GM19099 (cell line): ENCODE measurements around the gene ABCF1.

ENCODE experiments used
- POLR2A ChIP-seq: IDR thresholded peaks from 3 replicates; pipeline ENCODE4 v1.6.1; 2011; ENCODE audit warnings: low read depth; ENCODE audit not compliant: insufficient read length; ENCODE audit errors: extremely low read depth

ABCF1 gene

DNA sequence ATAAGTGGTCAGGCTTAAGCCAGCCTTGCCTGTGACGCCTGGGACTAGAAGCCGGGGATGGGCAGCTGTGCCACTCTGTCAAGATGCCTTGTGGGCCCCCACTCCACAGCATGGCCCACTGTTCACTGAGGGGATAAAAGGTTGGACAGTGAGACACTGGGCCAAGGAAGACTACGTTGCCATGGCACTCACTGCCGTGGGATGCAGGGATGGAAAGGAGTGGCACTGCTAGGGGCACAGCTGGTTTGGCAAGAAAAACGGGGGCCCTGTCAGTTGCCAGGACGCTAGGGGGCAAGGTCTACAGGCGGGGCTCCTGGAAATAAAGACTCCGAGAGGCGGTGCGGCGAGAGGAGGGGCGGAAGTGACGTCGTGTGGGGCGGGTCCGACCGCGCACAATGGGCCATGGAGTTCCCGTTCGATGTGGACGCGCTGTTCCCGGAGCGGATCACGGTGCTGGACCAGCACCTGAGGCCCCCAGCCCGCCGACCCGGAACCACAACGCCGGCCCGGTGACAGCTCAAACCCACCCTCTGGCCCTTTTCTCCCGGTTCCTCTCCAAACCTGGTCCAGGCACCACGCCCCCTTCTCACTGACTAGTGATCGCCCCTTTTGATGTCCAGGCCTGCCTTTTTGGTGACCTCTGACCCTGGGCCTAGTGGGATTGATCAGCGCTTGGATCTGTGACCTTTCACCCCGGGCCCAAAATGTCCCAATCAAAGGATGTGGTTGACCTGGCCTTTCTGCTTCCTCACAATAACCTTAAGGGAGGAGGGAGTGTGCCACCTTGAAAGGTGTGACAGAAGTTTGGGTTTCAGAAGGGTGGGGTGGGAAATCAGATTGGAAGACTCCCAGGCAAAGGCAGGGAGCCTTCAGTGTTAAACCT lies 55.5 kb downstream of the ABCF1 start, which contains the start of gene ATAT1:
Gene ATAT1, plus strand, starts transcription at position 391 of the 883 bp plus-strand sequence.
- TF ChIP-seq POLR2A, result peak; percentile 72

DNA sequence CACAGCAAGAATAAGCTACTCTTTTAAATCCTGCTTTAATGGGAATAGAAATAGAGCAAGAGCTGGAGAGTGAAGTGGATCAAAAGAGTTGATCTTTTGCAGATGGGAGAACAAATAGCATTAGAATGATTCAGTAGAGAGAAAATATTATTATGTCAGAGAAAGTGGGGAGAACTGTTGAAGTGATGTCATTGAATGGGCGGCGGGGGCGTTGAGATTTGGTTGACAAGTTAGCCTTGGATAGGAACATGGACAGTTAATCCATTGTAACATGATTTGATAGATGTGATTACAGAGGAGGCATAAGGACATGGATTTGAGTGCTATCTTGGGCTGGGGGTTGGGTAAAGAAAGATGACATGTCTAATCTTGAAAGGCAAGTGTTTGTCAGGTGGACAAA lies 64.6 kb downstream of the ABCF1 start:
- TF ChIP-seq POLR2A, result no peak

DNA sequence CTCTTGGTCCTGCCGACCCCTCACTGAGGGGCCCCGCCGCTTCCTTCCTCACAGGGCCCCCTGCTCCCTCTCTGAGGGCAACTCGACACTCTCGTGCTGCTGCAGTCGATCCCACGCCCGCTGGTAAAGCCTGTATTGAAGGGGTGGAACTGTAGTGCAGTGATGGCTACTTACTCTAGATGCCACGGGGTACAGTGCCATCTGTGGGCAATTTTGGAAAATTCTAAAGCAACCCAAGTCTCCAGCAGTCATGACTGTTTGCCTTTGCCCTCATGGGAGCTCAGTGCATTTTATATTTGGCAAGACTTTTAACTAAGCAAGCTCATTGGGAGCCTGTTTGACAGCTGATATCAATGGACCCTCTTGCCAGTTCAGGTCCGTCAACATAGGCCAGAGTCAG lies 69.2 kb downstream of the ABCF1 start:
- TF ChIP-seq POLR2A, result no peak

DNA sequence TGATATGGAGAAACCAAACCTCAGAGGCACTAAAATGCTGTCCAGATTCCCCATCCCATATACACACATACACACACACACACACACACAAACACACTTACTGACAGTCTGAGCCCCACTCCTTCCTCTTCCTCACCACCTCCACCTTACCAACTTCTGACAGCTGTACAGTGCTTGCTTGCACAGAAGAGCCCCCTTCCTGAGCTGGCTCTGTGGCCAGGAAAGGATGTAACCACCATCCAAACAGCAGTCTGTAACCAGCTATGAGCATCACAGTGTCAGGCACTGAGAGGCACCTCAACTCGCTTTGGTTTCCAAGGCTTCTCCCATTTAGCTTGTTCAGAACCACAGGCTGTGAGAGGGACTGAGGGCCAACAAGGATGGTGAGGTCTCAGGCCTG lies 69.8 kb downstream of the ABCF1 start:
- TF ChIP-seq POLR2A, result no peak
